H4 (cell line): Measurements from ENCODE around the gene C21orf58. TPM values are rescaled to one million over a fixed set of nuclear protein-coding genes. Genes with fewer than 3 reads are reported as not detected.
"Not testable (repeated sequence)": the region's sequence is repeated elsewhere in the genome, so short reads cannot be mapped to it uniquely, and the experiment has no call there.

Source experiments
- DNase-seq: peaks from one replicate; pipeline ENCODE4 v3.0.0-alpha.2; 2015; ENCODE audit warnings: low spot score
- total RNA-seq: library from RNA; depleted of rRNA; stranded (reverse); fragments of >200 nt; shearing (Covaris generic); gene quantifications from 2 replicates; pipeline ENCODE4 v1.2.3, GENCODE V29; 2014

Gene C21orf58
- total RNA-seq, 1 experiment from 2014 or later, result 7.7 TPM

- peak; percentile 61 for DNase-seq
Measured at GRCh38 chr21:46324390-46325072, 861 bp upstream of the C21orf58 start.

- no peak for DNase-seq
Measured at GRCh38 chr21:46323227-46323709, 402 bp downstream of the C21orf58 start.

- no peak for DNase-seq
Measured at GRCh38 chr21:46322351-46323226, 1.1 kb downstream of the C21orf58 start.

GRCh38 chr21:46320331-46320801 lies 3.3 kb downstream of the C21orf58 start:
- DNase-seq, result no peak

- no peak for DNase-seq
Measured at GRCh38 chr21:46319186-46319585, 4.5 kb downstream of the C21orf58 start.

GRCh38 chr21:46318464-46318845 lies 5.2 kb downstream of the C21orf58 start:
- DNase-seq, result no peak

- no peak for DNase-seq
Measured at GRCh38 chr21:46317710-46318463, 5.8 kb downstream of the C21orf58 start.

GRCh38 chr21:46316708-46317324 lies 6.9 kb downstream of the C21orf58 start:
- DNase-seq, result no peak

GRCh38 chr21:46314441-46315020 lies 9.1 kb downstream of the C21orf58 start:
- DNase-seq, result no peak

- DNase-seq, result no peak
Measured at GRCh38 chr21:46312949-46313348, 10.7 kb downstream of the C21orf58 start.

- no peak for DNase-seq
Measured at GRCh38 chr21:46311568-46311967, 12.1 kb downstream of the C21orf58 start.

GRCh38 chr21:46310260-46310659 lies 13.4 kb downstream of the C21orf58 start:
- not testable (repeated sequence) for DNase-seq

GRCh38 chr21:46308431-46308830 lies 15.2 kb downstream of the C21orf58 start:
- DNase-seq, result no peak

- DNase-seq, result no peak
Measured at GRCh38 chr21:46307625-46308024, 16.0 kb downstream of the C21orf58 start.

- no peak for DNase-seq
Measured at GRCh38 chr21:46304955-46305354, 18.7 kb downstream of the C21orf58 start.

- no peak for DNase-seq
Measured at GRCh38 chr21:46304437-46304836, 19.2 kb downstream of the C21orf58 start.

GRCh38 chr21:46301759-46302158 lies 21.9 kb downstream of the C21orf58 start:
- no peak for DNase-seq

GRCh38 chr21:46299167-46299566 lies 24.5 kb downstream of the C21orf58 start:
- DNase-seq, result no peak

GRCh38 chr21:46297338-46298271 lies 26.1 kb downstream of the C21orf58 start:
- no peak for DNase-seq
